SK-N-SH (cell line): Measurements from ENCODE around the gene PPP1R15A. TPM values are rescaled to one million over a fixed set of nuclear protein-coding genes. Genes with fewer than 3 reads are reported as not detected.

Experiments
- CTCF ChIA-PET: fragments of 300-600, 350-600 bp; formaldehyde crosslinking; extraction: SDS; loops from one replicate; lab custom pipeline; 2021; lab: Yijun Ruan, JAX
- POLR2A ChIA-PET: fragments of 350-600 bp; sonication (Branson Sonifier 250); formaldehyde crosslinking; extraction: SDS; loops from one replicate; lab custom pipeline; 2020; ENCODE audit warnings: antibody characterized with exemption, inconsistent platforms; lab: Yijun Ruan, JAX
- DNase-seq: peaks from one replicate; pipeline ENCODE4 v3.0.0; 2012
- H2AFZ ChIP-seq: fragments of 200-600 bp; sonication (generic); 2 replicates; pipeline ENCODE4 v1.8.1; 2016; ENCODE audit warnings: antibody characterized with exemption, mild to moderate bottlenecking, low read depth
- H3F3A ChIP-seq: fragments of 200-600 bp; sonication (generic); replicated peaks from 2 replicates; pipeline ENCODE3; 2016; ENCODE audit warnings: antibody characterized with exemption, mild to moderate bottlenecking; ENCODE audit not compliant: insufficient read depth
- H3K27ac ChIP-seq, 2 experiments: fragments of 200-500 bp in 1 of 2; fragments of 200-600 bp in 1 of 2; sonication (Bioruptor generic) in 1 of 2; sonication (generic), shearing (Covaris generic) in 1 of 2; 2 replicates each; pipeline versions ENCODE4 v1.5.1 to v1.6.1; 2014 to 2016; ENCODE audit warnings: low read depth in 2 of 2, inconsistent platforms in 1 of 2, low read length in 1 of 2, mild to moderate bottlenecking in 1 of 2, mixed read lengths in 1 of 2
- H3K27me3 ChIP-seq: fragments of 200-600 bp; sonication (generic), shearing (Covaris generic); 2 replicates; pipeline ENCODE4 v1.6.1; 2016; ENCODE audit warnings: mixed run types; ENCODE audit not compliant: insufficient read depth
- H3K36me3 ChIP-seq, 2 experiments: fragments of 200-500 bp in 1 of 2; fragments of 200-600 bp in 1 of 2; sonication (Bioruptor generic) in 1 of 2; sonication (generic) in 1 of 2; replicated peaks in 1 of 2; 2 replicates each; pipeline versions ENCODE3 to v1.5.1; 2014 to 2016; ENCODE audit warnings: low read length in 1 of 2, mild to moderate bottlenecking in 1 of 2; ENCODE audit not compliant: insufficient read depth in 2 of 2, control insufficient read depth in 1 of 2
- H3K4me1 ChIP-seq, 2 experiments: fragments of 200-500 bp in 1 of 2; fragments of 200-600 bp in 1 of 2; sonication (Bioruptor generic) in 1 of 2; sonication (generic), shearing (Covaris generic) in 1 of 2; 2 replicates each; pipeline versions ENCODE4 v1.5.1 to v1.6.1; 2014 to 2016; ENCODE audit warnings: low read depth in 1 of 2, low read length in 1 of 2, mixed run types in 1 of 2; ENCODE audit not compliant: insufficient read depth in 2 of 2, control insufficient read depth in 1 of 2
- H3K4me2 ChIP-seq: fragments of 200-600 bp; sonication (generic), shearing (Covaris generic); 2 replicates; pipeline ENCODE4 v1.6.1; 2017; ENCODE audit warnings: mixed run types
- H3K4me3 ChIP-seq, 2 experiments: fragments of 200-500 bp in 1 of 2; fragments of 200-600 bp in 1 of 2; sonication (Bioruptor generic) in 1 of 2; sonication (generic), shearing (Covaris generic) in 1 of 2; 2 replicates each; pipeline versions ENCODE4 v1.5.1 to v1.8.1; 2014 to 2016; ENCODE audit warnings: low read depth in 2 of 2, inconsistent platforms in 1 of 2, low read length in 1 of 2, mild to moderate bottlenecking in 1 of 2, mixed read lengths in 1 of 2, moderate library complexity in 1 of 2
- H3K79me2 ChIP-seq: fragments of 200-600 bp; sonication (generic); 2 replicates; pipeline ENCODE4 v1.8.1; 2017; ENCODE audit warnings: mild to moderate bottlenecking; ENCODE audit not compliant: insufficient read depth
- H3K9ac ChIP-seq: fragments of 200-600 bp; sonication (generic); 2 replicates; pipeline ENCODE4 v1.6.1; 2017; ENCODE audit warnings: mixed run types
- H3K9me2 ChIP-seq: fragments of 200-600 bp; sonication (generic); 2 replicates; pipeline ENCODE4 v1.6.1; 2017; ENCODE audit warnings: mixed run types
- H3K9me3 ChIP-seq: fragments of 200-600 bp; sonication (generic); 2 replicates; pipeline ENCODE4 v1.6.1; 2017; ENCODE audit warnings: mixed run types, mild to moderate bottlenecking, moderate library complexity
- H4K20me1 ChIP-seq: fragments of 200-600 bp; sonication (generic); 2 replicates; pipeline ENCODE4 v1.6.1; 2017; ENCODE audit warnings: mild to moderate bottlenecking, mixed run types; ENCODE audit not compliant: insufficient read depth
- ELF1 ChIP-seq: IDR thresholded peaks from 2 replicates; pipeline ENCODE4 v1.4.0; 2012
- MAX ChIP-seq: IDR thresholded peaks from 2 replicates; pipeline ENCODE4 v1.4.0; 2012; ENCODE audit warnings: low read depth
- MEF2A ChIP-seq: IDR thresholded peaks from 2 replicates; pipeline ENCODE4 v1.4.0; 2012; ENCODE audit warnings: low read depth, borderline replicate concordance
- RCOR1 ChIP-seq: fragments of 150-350 bp; IDR thresholded peaks from 2 replicates; pipeline ENCODE4 v1.6.1; 2017; ENCODE audit warnings: antibody characterized with exemption, low read length
- RFX5 ChIP-seq: IDR thresholded peaks from 2 replicates; pipeline ENCODE4 v1.6.1; 2012; ENCODE audit warnings: mild to moderate bottlenecking, improper control_type of control experiment, low read length
- TCF12 ChIP-seq: IDR thresholded peaks from 2 replicates; pipeline ENCODE4 v1.4.0; 2012
- WGBS: methylation state at CpG from one replicate; pipeline ENCODE4 v1.1.6; 2017; ENCODE audit warnings: low lambda C conversion rate; 5-methylcytosine and 5-hydroxymethylcytosine counted together
- polyA plus RNA-seq, 3 experiments: library from polyadenylated mRNA; depleted of rRNA; stranded (reverse); fragments of >200 nt; gene quantifications; 2 replicates each; pipeline ENCODE4 v1.2.3, GENCODE V29; 2012
- TF ChIP-seq, protein P1 (sequence below): fragments of 200-600 bp; sonication (generic); IDR thresholded peaks from 2 replicates; pipeline ENCODE4 v1.6.1; 2017; ENCODE audit warnings: antibody characterized with exemption, mild to moderate bottlenecking, moderate library complexity

Gene PPP1R15A
- polyA plus RNA-seq, 1 of the 3 experiments (the other 2 are of a cell fraction) = 73.7 TPM

DNA sequence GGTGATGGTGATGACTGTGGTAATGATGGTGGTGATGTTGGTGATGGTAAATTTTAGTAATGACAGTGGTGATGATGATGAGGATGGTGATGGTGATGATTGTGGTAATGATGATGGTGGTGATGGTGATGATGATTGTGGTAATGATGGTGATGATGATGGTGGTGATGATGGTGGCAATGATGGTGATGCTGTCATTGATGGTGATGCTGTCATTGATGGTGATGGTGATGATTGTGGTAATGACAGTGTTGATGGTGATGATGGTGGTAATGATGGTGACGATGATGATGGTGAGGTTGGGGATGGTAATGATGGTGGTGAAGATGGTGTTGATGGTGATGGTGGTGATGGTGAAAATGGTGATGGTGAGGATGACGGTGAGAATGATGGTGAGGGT, 49.7 kb upstream of the PPP1R15A start:
- H3K27me3 ChIP-seq = no peaks in the 10 kb centered on the region
- no peaks in the 10 kb centered on the region for H3K4me1 ChIP-seq
- no peaks in the 10 kb centered on the region for H4K20me1 ChIP-seq
- POLR2A ChIA-PET = no interaction called here
- no peak overlapping the region for H3K4me2 ChIP-seq
- H3K9me2 ChIP-seq = no peaks in the 10 kb centered on the region
- TF ChIP-seq RCOR1 (no peak), MAX (no peak), RFX5 (no peak)
- TF ChIP-seq, all 33 proteins: peak for 0
- Histone ChIP-seq H3F3A (no peaks in the 10 kb centered on the region), H3K4me3 (no peak overlapping the region), H3K9ac (no peak overlapping the region), H3K79me2 (no peaks in the 10 kb centered on the region), H2AFZ (no peak overlapping the region), H3K27ac (no peak overlapping the region), H3K9me3 (no peaks in the 10 kb centered on the region), H3K36me3 (no peaks in the 10 kb centered on the region)
- CTCF ChIA-PET = no interaction called here
- WGBS = 97% methylated on average over 2 of the region's 2 CpGs
- DNase-seq = no peak

- Histone ChIP-seq H3K4me3 (no peak overlapping the region), H3K27me3 (no peaks in the 10 kb centered on the region), H3K4me2 (no peak overlapping the region), H3K4me1 (no peaks in the 10 kb centered on the region), H3K9me2 (no peaks in the 10 kb centered on the region), H2AFZ (no peak overlapping the region), H3K79me2 (no peaks in the 10 kb centered on the region), H3F3A (no peaks in the 10 kb centered on the region), H3K27ac (no peak overlapping the region), H4K20me1 (no peaks in the 10 kb centered on the region), H3K9ac (no peak overlapping the region), H3K36me3 (no peaks in the 10 kb centered on the region), H3K9me3 (no peaks in the 10 kb centered on the region)
- POLR2A ChIA-PET = interaction anchor here (0.6 kb wide), 1 partner anchor 200 kb away, joined by 5 read pairs; no protein-coding TSS in a partner anchor
- CTCF ChIA-PET = interaction anchor here (0.9 to 9.6 kb wide), 5 partner anchors 10 to 38 kb away, joined by 3 to 47 read pairs (median 9); partner anchors contain the start of gene HSD17B14
- no peak for DNase-seq
- TF ChIP-seq ELF1 (no peak), MEF2A (no peak), MAX (no peak)
- TF ChIP-seq, protein P1, sequence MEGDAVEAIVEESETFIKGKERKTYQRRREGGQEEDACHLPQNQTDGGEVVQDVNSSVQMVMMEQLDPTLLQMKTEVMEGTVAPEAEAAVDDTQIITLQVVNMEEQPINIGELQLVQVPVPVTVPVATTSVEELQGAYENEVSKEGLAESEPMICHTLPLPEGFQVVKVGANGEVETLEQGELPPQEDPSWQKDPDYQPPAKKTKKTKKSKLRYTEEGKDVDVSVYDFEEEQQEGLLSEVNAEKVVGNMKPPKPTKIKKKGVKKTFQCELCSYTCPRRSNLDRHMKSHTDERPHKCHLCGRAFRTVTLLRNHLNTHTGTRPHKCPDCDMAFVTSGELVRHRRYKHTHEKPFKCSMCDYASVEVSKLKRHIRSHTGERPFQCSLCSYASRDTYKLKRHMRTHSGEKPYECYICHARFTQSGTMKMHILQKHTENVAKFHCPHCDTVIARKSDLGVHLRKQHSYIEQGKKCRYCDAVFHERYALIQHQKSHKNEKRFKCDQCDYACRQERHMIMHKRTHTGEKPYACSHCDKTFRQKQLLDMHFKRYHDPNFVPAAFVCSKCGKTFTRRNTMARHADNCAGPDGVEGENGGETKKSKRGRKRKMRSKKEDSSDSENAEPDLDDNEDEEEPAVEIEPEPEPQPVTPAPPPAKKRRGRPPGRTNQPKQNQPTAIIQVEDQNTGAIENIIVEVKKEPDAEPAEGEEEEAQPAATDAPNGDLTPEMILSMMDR = 0 out of 2 replicates have a peak, but pooled peaks have one; percentile 24
- TF ChIP-seq, all 33 proteins: peak for 1
- WGBS = 85% methylated on average over 8 of the region's 8 CpGs
These were observed 45.6 kb upstream of the PPP1R15A start for GRCh38 chr19:48826606-48827020.

- 97% methylated on average over 9 of the region's 9 CpGs for WGBS
- DNase-seq = no peak
- POLR2A ChIA-PET = interaction anchor here (1.3 kb wide), 1 partner anchor 17 kb away, joined by 4 read pairs; no protein-coding TSS in a partner anchor
These were observed 42.1 kb upstream of the PPP1R15A start for GRCh38 chr19:48830088-48830487.

More at GRCh38 chr19:48830088-48830487, 42.1 kb upstream of the PPP1R15A start:
- no peaks in the 10 kb centered on the region for H3K27me3 ChIP-seq
- TF ChIP-seq TCF12 = no peak
- CTCF ChIA-PET = interaction anchor here (0.8 to 9.6 kb wide), 4 partner anchors 12 to 42 kb away, joined by 3 to 47 read pairs (median 4); no protein-coding TSS in a partner anchor
- no peaks in the 10 kb centered on the region for H3K36me3 ChIP-seq
- no peak overlapping the region for H3K9ac ChIP-seq
- H3K9me3 ChIP-seq = no peaks in the 10 kb centered on the region
- H2AFZ ChIP-seq = no peak overlapping the region
- no peaks in the 10 kb centered on the region for H3F3A ChIP-seq
- H3K27ac ChIP-seq = no peak overlapping the region
- H4K20me1 ChIP-seq = no peaks in the 10 kb centered on the region
- H3K4me1 ChIP-seq = no peaks in the 10 kb centered on the region
- no peak overlapping the region for H3K4me3 ChIP-seq
- no peaks in the 10 kb centered on the region for H3K79me2 ChIP-seq
- H3K4me2 ChIP-seq = no peak overlapping the region
- H3K9me2 ChIP-seq = no peaks in the 10 kb centered on the region
